Stomach smooth muscle (tissue), 2 donors: ENCODE results near the gene APOLD1.
"Not testable (repeated sequence)": the region's sequence is repeated elsewhere in the genome, so short reads cannot be mapped to it uniquely, and the experiment has no call there.

Experiments used
- H3K27ac ChIP-seq: one replicate; pipeline ENCODE4 v1.7.0; 2013; ENCODE audit warnings: mild to moderate bottlenecking, low read length, inconsistent platforms
- H3K27me3 ChIP-seq, 2 donors: one replicate each; pipeline ENCODE4 v1.7.0; 2013; ENCODE audit warnings: low read length in 2 of 2; ENCODE audit not compliant: insufficient read depth in 2 of 2, control insufficient read depth in 1 of 2
- H3K36me3 ChIP-seq, 2 donors: one replicate each; pipeline ENCODE4 v1.7.0; 2013; ENCODE audit warnings: low read length in 2 of 2; ENCODE audit not compliant: control insufficient read depth in 2 of 2, insufficient read depth in 2 of 2
- H3K4me1 ChIP-seq: one replicate; pipeline ENCODE4 v1.7.0; 2013; ENCODE audit warnings: low read length; ENCODE audit not compliant: control insufficient read depth, insufficient read depth
- H3K4me3 ChIP-seq, 2 donors: one replicate each; pipeline ENCODE4 v1.7.0; 2013; ENCODE audit warnings: low read length in 2 of 2
- H3K9ac ChIP-seq, 2 donors: one replicate each; pipeline ENCODE4 v1.7.0; 2013; ENCODE audit warnings: low read length in 2 of 2, mild to moderate bottlenecking in 1 of 2
- H3K9me3 ChIP-seq, 2 donors: one replicate each; pipeline ENCODE4 v1.7.0; 2013; ENCODE audit warnings: low read length in 2 of 2; ENCODE audit not compliant: control insufficient read depth in 2 of 2
- donor health status: healthy.
- donor health status: Pancreatic carcinoma.

APOLD1 gene

GRCh38 chr12:12798480-12798879 lies 13.0 kb downstream of the APOLD1 start:
- Histone ChIP-seq H3K36me3 (no peaks in the 10 kb centered on the region), H3K9me3 (no peaks in the 10 kb centered on the region), H3K27me3 (no peaks in the 10 kb centered on the region), H3K9ac (no peak overlapping the region), H3K4me3 (no peak overlapping the region), H3K4me1 (peaks cover 5% of the 10 kb centered on the region), H3K27ac (no peak overlapping the region)

GRCh38 chr12:12799163-12799920 lies 13.9 kb downstream of the APOLD1 start:
- H3K36me3 ChIP-seq: no peaks in the 10 kb centered on the region
- H3K9ac ChIP-seq: no peak overlapping the region
- no peak overlapping the region for H3K4me3 ChIP-seq
- H3K4me1 ChIP-seq: peaks cover 5% of the 10 kb centered on the region
- H3K9me3 ChIP-seq: no peaks in the 10 kb centered on the region
- H3K27me3 ChIP-seq: no peaks in the 10 kb centered on the region
- H3K27ac ChIP-seq: no peak overlapping the region

GRCh38 chr12:12800406-12801180 lies 15.1 kb downstream of the APOLD1 start:
- Histone ChIP-seq H3K36me3 (no peaks in the 10 kb centered on the region), H3K4me3 (no peak overlapping the region), H3K4me1 (peaks cover 5% of the 10 kb centered on the region), H3K27me3 (no peaks in the 10 kb centered on the region), H3K9ac (no peak overlapping the region), H3K9me3 (no peaks in the 10 kb centered on the region), H3K27ac (no peak overlapping the region)

- not testable (repeated sequence) for H3K9ac ChIP-seq, H3K36me3 ChIP-seq, H3K9me3 ChIP-seq, H3K4me3 ChIP-seq, H3K4me1 ChIP-seq, H3K27me3 ChIP-seq, H3K27ac ChIP-seq
These were observed 16.2 kb downstream of the APOLD1 start for GRCh38 chr12:12801656-12802055.

- H3K4me3 ChIP-seq: no peak overlapping the region
- no peak overlapping the region for H3K27ac ChIP-seq
- H3K9me3 ChIP-seq: no peaks in the 10 kb centered on the region
- no peak overlapping the region for H3K9ac ChIP-seq
- no peaks in the 10 kb centered on the region for H3K36me3 ChIP-seq
- H3K27me3 ChIP-seq: no peaks in the 10 kb centered on the region
- H3K4me1 ChIP-seq: peaks cover 5% of the 10 kb centered on the region
These were observed 17.7 kb downstream of the APOLD1 start for GRCh38 chr12:12803186-12803585.

- Histone ChIP-seq H3K27ac (no peak overlapping the region), H3K4me1 (peaks cover 5% of the 10 kb centered on the region), H3K36me3 (no peaks in the 10 kb centered on the region), H3K9me3 (no peaks in the 10 kb centered on the region), H3K4me3 (no peak overlapping the region), H3K9ac (no peak overlapping the region), H3K27me3 (no peaks in the 10 kb centered on the region)
These were observed 18.6 kb downstream of the APOLD1 start for GRCh38 chr12:12804011-12804410.

GRCh38 chr12:12804432-12804886 lies 19.0 kb downstream of the APOLD1 start:
- Histone ChIP-seq H3K4me1 (peaks cover 5% of the 10 kb centered on the region), H3K9ac (no peak overlapping the region), H3K27me3 (no peaks in the 10 kb centered on the region), H3K27ac (no peak overlapping the region), H3K36me3 (no peaks in the 10 kb centered on the region), H3K9me3 (no peaks in the 10 kb centered on the region), H3K4me3 (no peak overlapping the region)

- Histone ChIP-seq H3K27ac (no peak overlapping the region), H3K27me3 (no peaks in the 10 kb centered on the region), H3K4me1 (peaks cover 5% of the 10 kb centered on the region), H3K9ac (no peak overlapping the region), H3K9me3 (no peaks in the 10 kb centered on the region), H3K36me3 (no peaks in the 10 kb centered on the region), H3K4me3 (no peak overlapping the region)
These were observed 21.5 kb downstream of the APOLD1 start for GRCh38 chr12:12806784-12807516.

GRCh38 chr12:12807517-12807903 lies 22.1 kb downstream of the APOLD1 start:
- H3K9ac ChIP-seq, H3K27ac ChIP-seq, H3K4me1 ChIP-seq, H3K27me3 ChIP-seq, H3K4me3 ChIP-seq, H3K36me3 ChIP-seq, H3K9me3 ChIP-seq: not testable (repeated sequence)

- no peaks in the 10 kb centered on the region for H3K27me3 ChIP-seq
- H3K4me1 ChIP-seq: peaks cover 2% of the 10 kb centered on the region
- H3K36me3 ChIP-seq: no peaks in the 10 kb centered on the region
- peak overlapping the region in 1 of 2 donors; percentile 2 for H3K9ac ChIP-seq
- H3K27ac ChIP-seq: peak overlapping the region; percentile 67
- H3K4me3 ChIP-seq: peak overlapping the region in 1 of 2 donors; percentile 15
- H3K9me3 ChIP-seq: no peaks in the 10 kb centered on the region
These were observed 22.7 kb downstream of the APOLD1 start for GRCh38 chr12:12807970-12808702.
